Endothelial cell of umbilical vein (primary cell): ENCODE results near the gene SLC44A2. TPM values are rescaled to one million over a fixed set of nuclear protein-coding genes. Genes with fewer than 3 reads are reported as not detected.

Experiments used
- BruUV-seq: library from RNA; stranded (reverse); fragments of 400-500 nt; replicated peaks from 2 replicates; lab custom pipeline; 2021; lab: Mats Ljungman, UMichigan
- CTCF ChIA-PET: fragments of 300-600, 350-600 bp; sonication (Branson Sonifier 250); formaldehyde crosslinking; loops from one replicate; lab custom pipeline; 2021; ENCODE audit warnings: antibody characterized with exemption, inconsistent platforms; lab: Charles Lee
- POLR2A ChIA-PET: fragments of 300-600, 350-600 bp; sonication (Branson Sonifier 250); formaldehyde crosslinking; loops from one replicate; lab custom pipeline; 2021; ENCODE audit warnings: antibody characterized with exemption, inconsistent platforms; lab: Charles Lee
- DNase-seq: peaks from one replicate; pipeline ENCODE4 v3.0.0-alpha.2; 2011; ENCODE audit warnings: low read depth, low spot score
- FAIRE-seq: peaks from 2 replicates; lab custom pipeline; 2011; peaks lifted over from hg19 to GRCh38; lab: Jason Lieb, UNC
- H2AFZ ChIP-seq: 2 replicates; pipeline ENCODE4 v1.6.0; 2012; ENCODE audit warnings: low read depth, low read length, control low read depth, inconsistent platforms
- H3K27ac ChIP-seq: 2 replicates; pipeline ENCODE4 v1.5.1; 2011; ENCODE audit warnings: low read depth, mild to moderate bottlenecking, control low read depth, low read length, moderate library complexity; ENCODE audit not compliant: insufficient read depth
- H3K27me3 ChIP-seq, 2 experiments: 2 replicates each; pipeline versions ENCODE4 v1.6.0 to v1.6.1; 2011; ENCODE audit warnings: low read length in 2 of 2, mixed read lengths in 1 of 2; ENCODE audit not compliant: control insufficient read depth in 2 of 2, insufficient read depth in 2 of 2
- H3K36me3 ChIP-seq, 2 experiments: 2 replicates in 1 of 2; 3 replicates in 1 of 2; pipeline ENCODE4 v1.5.1; 2011; ENCODE audit warnings: low read length in 2 of 2, mild to moderate bottlenecking in 1 of 2, moderate library complexity in 1 of 2; ENCODE audit not compliant: control insufficient read depth in 2 of 2, insufficient read depth in 2 of 2; ENCODE audit errors: extremely low read depth in 1 of 2
- H3K4me1 ChIP-seq: 3 replicates; pipeline ENCODE4 v1.5.1; 2011; ENCODE audit warnings: mild to moderate bottlenecking, low read length; ENCODE audit not compliant: control insufficient read depth, insufficient read depth; ENCODE audit errors: extremely low read depth
- H3K4me2 ChIP-seq: 2 replicates; pipeline ENCODE4 v1.6.1; 2011; ENCODE audit warnings: low read length, control low read depth, mixed read lengths; ENCODE audit not compliant: insufficient read depth
- H3K4me3 ChIP-seq, 3 experiments: fragments of 200-600 bp in 1 of 3; sonication (generic), shearing (Covaris generic) in 1 of 3; replicated peaks in 1 of 3; 2 replicates each; pipeline ENCODE4 v1.5.1; 2011 to 2016; ENCODE audit warnings: control low read depth in 3 of 3, low read length in 3 of 3, mild to moderate bottlenecking in 2 of 3, inconsistent platforms in 1 of 3, low read depth in 1 of 3, moderate library complexity in 1 of 3; ENCODE audit not compliant: insufficient read depth in 1 of 3
- H3K79me2 ChIP-seq: 2 replicates; pipeline ENCODE4 v1.6.0; 2012; ENCODE audit warnings: low read length, inconsistent platforms; ENCODE audit not compliant: control insufficient read depth, insufficient read depth
- H3K9ac ChIP-seq: replicated peaks from 2 replicates; pipeline ENCODE3; 2011; ENCODE audit warnings: low read length, control low read depth; ENCODE audit not compliant: insufficient read depth; ENCODE audit errors: extremely low read depth
- H3K9me1 ChIP-seq: replicated peaks from 3 replicates; pipeline ENCODE4 v1.6.0; 2011; ENCODE audit warnings: mild to moderate bottlenecking, low read length; ENCODE audit not compliant: control insufficient read depth, insufficient read depth; ENCODE audit errors: extremely low read depth
- H3K9me3 ChIP-seq: replicated peaks from 2 replicates; pipeline ENCODE4 v1.5.1; 2012; ENCODE audit warnings: low read length, inconsistent platforms; ENCODE audit not compliant: control insufficient read depth, insufficient read depth
- H4K20me1 ChIP-seq: replicated peaks from 2 replicates; pipeline ENCODE3; 2011; ENCODE audit warnings: mild to moderate bottlenecking, low read length; ENCODE audit not compliant: control insufficient read depth, insufficient read depth; ENCODE audit errors: extremely low read depth
- EZH2 ChIP-seq: IDR thresholded peaks from 2 replicates; pipeline ENCODE4 v1.6.1; 2012; ENCODE audit warnings: borderline replicate concordance, low read depth, mild to moderate bottlenecking, moderate library complexity, low read length, inconsistent platforms; ENCODE audit not compliant: severe bottlenecking
- FOS ChIP-seq: IDR thresholded peaks from 2 replicates; pipeline ENCODE4 v1.6.1; 2011; ENCODE audit warnings: mild to moderate bottlenecking, low read length, moderate library complexity, borderline replicate concordance; ENCODE audit not compliant: insufficient read depth
- GATA2 ChIP-seq: IDR thresholded peaks from 2 replicates; pipeline ENCODE4 v1.7.0; 2011; ENCODE audit warnings: low read depth, mild to moderate bottlenecking, moderate library complexity, mixed read lengths, low read length; ENCODE audit not compliant: insufficient read length, insufficient read depth
- JUN ChIP-seq: IDR thresholded peaks from 2 replicates; pipeline ENCODE4 v1.6.1; 2011; ENCODE audit warnings: borderline replicate concordance, low read depth; ENCODE audit not compliant: insufficient read length, insufficient read depth
- MYC ChIP-seq: IDR thresholded peaks from one replicate; pipeline ENCODE4 v1.6.1; 2011; ENCODE audit warnings: mild to moderate bottlenecking, low read depth, low read length
- POLR2A ChIP-seq: IDR thresholded peaks from 2 replicates; pipeline ENCODE4 v1.6.1; 2012; ENCODE audit warnings: low read depth, mild to moderate bottlenecking, control low read depth, low read length
- POLR2AphosphoS5 ChIP-seq: IDR thresholded peaks from 2 replicates; pipeline ENCODE4 v1.6.1; 2012; ENCODE audit warnings: low read depth, mild to moderate bottlenecking, control low read depth, low read length, moderate library complexity; ENCODE audit not compliant: insufficient read depth
- dilution Hi-C: fragments of 300-500 bp; cut with MboI; formaldehyde crosslinking; loops from one replicate; pipeline ENCODE4 v1.15.0; 2019; ENCODE audit warnings: low sequenced_read_pairs; ENCODE audit not compliant: extremely low pct_ligation_motif_present
- intact Hi-C: fragments of 100-400 bp; cut with micrococcal nuclease; formaldehyde crosslinking; loops from one replicate; pipeline ENCODE4 v1.10.0; 2022
- polyA plus RNA-seq, 4 experiments: library from polyadenylated mRNA; depleted of rRNA in 3 of 4; stranded (reverse) in 3 of 4; unstranded in 1 of 4; fragments of >200 nt; gene quantifications; 2 replicates each; pipeline versions ENCODE4 v1.2.1 to v1.2.3, GENCODE V29; 2011 to 2012; ENCODE audit warnings: missing spikeins in 1 of 4
- total RNA-seq: library from RNA; stranded (reverse); gene quantifications from 2 replicates; pipeline ENCODE4 v1.2.3, GENCODE V29; 2021
- TF ChIP-seq, protein P1 (sequence below), 2 donors: IDR thresholded peaks; 1 replicate in 1 of 2; 2 replicates in 1 of 2; pipeline ENCODE4 v1.5.1; 2011; ENCODE audit warnings: low read length in 2 of 2, mild to moderate bottlenecking in 2 of 2, moderate library complexity in 2 of 2, control low read depth in 1 of 2, inconsistent platforms in 1 of 2, low read depth in 1 of 2; ENCODE audit not compliant: insufficient read depth in 1 of 2; ENCODE audit errors: extremely low read depth in 1 of 2
- TF ChIP-seq, protein P2 (sequence below): IDR thresholded peaks from 2 replicates; pipeline ENCODE4 v1.6.1; 2011; ENCODE audit not compliant: insufficient read depth, insufficient read length

Gene SLC44A2
- total and polyA plus RNA-seq, 2 donors (not counting 3 experiments of a cell fraction or from before 2014, with no cell fraction given): 97.7 to 130 TPM

DNA sequence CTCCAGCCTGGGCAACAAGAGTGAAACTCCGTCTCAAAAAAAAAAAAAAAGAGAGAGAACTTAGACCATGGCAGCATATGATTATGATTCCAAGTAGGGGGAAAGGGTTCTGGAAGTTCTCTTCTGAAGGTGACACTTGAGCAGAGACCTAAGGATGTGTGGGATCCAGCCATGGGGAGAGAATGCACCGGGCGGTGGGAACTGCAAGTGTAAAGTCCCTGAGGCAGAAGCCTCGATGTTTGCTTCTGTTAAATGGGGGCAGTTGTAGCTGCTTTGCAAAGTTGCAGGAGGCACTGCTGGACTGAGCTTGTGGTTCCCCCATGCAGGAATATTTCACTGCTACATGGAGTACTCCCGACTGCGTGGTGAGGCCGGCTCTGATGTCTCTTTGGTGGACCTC lies 9.1 kb downstream of the SLC44A2 start:
- Histone ChIP-seq H3K4me1 (no peaks in the 10 kb centered on the region), H4K20me1 (no peaks in the 10 kb centered on the region), H3K4me3 (no peak overlapping the region), H3K9me3 (no peaks in the 10 kb centered on the region), H3K79me2 (no peaks in the 10 kb centered on the region), H3K36me3 (peaks cover 7 to 47% of the 10 kb centered on the region in 2 experiments), H3K9ac (no peak overlapping the region), H3K4me2 (no peak overlapping the region), H3K27me3 (no peaks in the 10 kb centered on the region), H2AFZ (no peak overlapping the region), H3K27ac (no peak overlapping the region), H3K9me1 (no peaks in the 10 kb centered on the region)
- FAIRE-seq (no peak), DNase-seq (no peak)
- dilution Hi-C loops (no loop called here), intact Hi-C loops (no loop called here)
- POLR2A ChIA-PET: no interaction called here
- CTCF ChIA-PET: interaction anchor here (0.6 to 2.6 kb wide), 2 partner anchors 10 to 111 kb away, joined by 3 to 12 read pairs; no protein-coding TSS in a partner anchor
- BruUV-seq: no TSS peak
- TF ChIP-seq EZH2 (no peak), FOS (no peak), POLR2AphosphoS5 (no peak), GATA2 (no peak), JUN (no peak), POLR2A (no peak), MYC (no peak)
- TF ChIP-seq, protein P1, sequence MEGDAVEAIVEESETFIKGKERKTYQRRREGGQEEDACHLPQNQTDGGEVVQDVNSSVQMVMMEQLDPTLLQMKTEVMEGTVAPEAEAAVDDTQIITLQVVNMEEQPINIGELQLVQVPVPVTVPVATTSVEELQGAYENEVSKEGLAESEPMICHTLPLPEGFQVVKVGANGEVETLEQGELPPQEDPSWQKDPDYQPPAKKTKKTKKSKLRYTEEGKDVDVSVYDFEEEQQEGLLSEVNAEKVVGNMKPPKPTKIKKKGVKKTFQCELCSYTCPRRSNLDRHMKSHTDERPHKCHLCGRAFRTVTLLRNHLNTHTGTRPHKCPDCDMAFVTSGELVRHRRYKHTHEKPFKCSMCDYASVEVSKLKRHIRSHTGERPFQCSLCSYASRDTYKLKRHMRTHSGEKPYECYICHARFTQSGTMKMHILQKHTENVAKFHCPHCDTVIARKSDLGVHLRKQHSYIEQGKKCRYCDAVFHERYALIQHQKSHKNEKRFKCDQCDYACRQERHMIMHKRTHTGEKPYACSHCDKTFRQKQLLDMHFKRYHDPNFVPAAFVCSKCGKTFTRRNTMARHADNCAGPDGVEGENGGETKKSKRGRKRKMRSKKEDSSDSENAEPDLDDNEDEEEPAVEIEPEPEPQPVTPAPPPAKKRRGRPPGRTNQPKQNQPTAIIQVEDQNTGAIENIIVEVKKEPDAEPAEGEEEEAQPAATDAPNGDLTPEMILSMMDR (IDR thresholded peaks at IDR 0.05; ENCODE audit: extremely low read depth in 1 of 2, insufficient read depth in 1 of 2, low read depth in 1 of 2, low read length in 2 of 2): no peak
- TF ChIP-seq, protein P2, sequence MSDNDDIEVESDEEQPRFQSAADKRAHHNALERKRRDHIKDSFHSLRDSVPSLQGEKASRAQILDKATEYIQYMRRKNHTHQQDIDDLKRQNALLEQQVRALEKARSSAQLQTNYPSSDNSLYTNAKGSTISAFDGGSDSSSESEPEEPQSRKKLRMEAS: no peak
